GM12878 (cell line): ENCODE data around the gene TESK2. TPM values are rescaled to one million over a fixed set of nuclear protein-coding genes. Genes with fewer than 3 reads are reported as not detected.

Experiments used
- ATAC-seq: fragments of 200-7000 bp; cut with Tn5 transposase; 3 replicates; pipeline ENCODE4 v1.9.1; 2020; ENCODE audit warnings: mild to moderate bottlenecking, moderate library complexity
- BruUV-seq: library from RNA; stranded (reverse); fragments of 400-500 nt; replicated peaks from 2 replicates; lab custom pipeline; 2021; lab: Mats Ljungman, UMichigan
- CTCF ChIA-PET: fragments of 300-600 bp; sonication (Branson Sonifier 250); formaldehyde crosslinking; extraction: SDS; loops from one replicate; lab custom pipeline; 2021; ENCODE audit warnings: inconsistent platforms; lab: Yijun Ruan, JAX
- POLR2A ChIA-PET: fragments of 350-600 bp; formaldehyde crosslinking; extraction: SDS; loops from one replicate; lab custom pipeline; 2021; ENCODE audit warnings: inconsistent platforms; lab: Charles Lee
- RAD21 ChIA-PET: fragments of 300-600 bp; sonication (Branson Sonifier 250); formaldehyde crosslinking; loops from one replicate; lab custom pipeline; 2023; ENCODE audit warnings: antibody characterized with exemption; ENCODE audit not compliant: unreplicated experiment; lab: Charles Lee
- SMC1A ChIA-PET: fragments of 300-600 bp; sonication (Branson Sonifier 250); formaldehyde crosslinking; loops from one replicate; lab custom pipeline; 2023; ENCODE audit not compliant: unreplicated experiment, uncharacterized antibody; lab: Charles Lee
- DNase-seq: peaks from one replicate; pipeline ENCODE4 v3.0.0-alpha.2; 2011; ENCODE audit warnings: low read depth, low spot score
- FAIRE-seq: peaks from 3 replicates; lab custom pipeline; 2011; peaks lifted over from hg19 to GRCh38; lab: Jason Lieb, UNC
- H2AFZ ChIP-seq: 2 replicates; pipeline ENCODE4 v1.6.0; 2011; ENCODE audit warnings: low read depth, low read length, control low read depth; ENCODE audit not compliant: control insufficient read depth
- H3K27ac ChIP-seq: 2 replicates; pipeline ENCODE4 v1.5.1; 2011; ENCODE audit warnings: control low read depth; ENCODE audit not compliant: control insufficient read depth, insufficient read depth
- H3K27me3 ChIP-seq, 2 experiments: replicated peaks in 1 of 2; 2 replicates each; pipeline versions ENCODE4 v1.6.0 to v1.6.1; 2011; ENCODE audit warnings: low read length in 1 of 2; ENCODE audit not compliant: control insufficient read depth in 2 of 2, insufficient read depth in 2 of 2
- H3K36me3 ChIP-seq, 2 experiments: 2 replicates each; pipeline ENCODE4 v1.5.1; 2011; ENCODE audit warnings: low read length in 1 of 2; ENCODE audit not compliant: control insufficient read depth in 2 of 2, insufficient read depth in 2 of 2
- H3K4me1 ChIP-seq: 2 replicates; pipeline ENCODE4 v1.6.1; 2011; ENCODE audit warnings: mild to moderate bottlenecking, low read length, moderate library complexity, mixed read lengths; ENCODE audit not compliant: control insufficient read depth, insufficient read depth
- H3K4me2 ChIP-seq: 2 replicates; pipeline ENCODE4 v1.6.0; 2011; ENCODE audit warnings: control low read depth; ENCODE audit not compliant: control insufficient read depth, insufficient read depth
- H3K4me3 ChIP-seq: fragments of 200-600 bp; sonication (generic); 2 replicates; pipeline ENCODE4 v1.5.1; 2016
- H3K79me2 ChIP-seq: 2 replicates; pipeline ENCODE4 v1.6.0; 2011; ENCODE audit warnings: low read length; ENCODE audit not compliant: control insufficient read depth, insufficient read depth
- H3K9ac ChIP-seq: 2 replicates; pipeline ENCODE4 v1.8.0; 2011; ENCODE audit warnings: low read length, control low read depth, mixed read lengths; ENCODE audit not compliant: control insufficient read depth, insufficient read depth
- H3K9me3 ChIP-seq: replicated peaks from 3 replicates; pipeline ENCODE4 v1.5.1; 2011; ENCODE audit warnings: mild to moderate bottlenecking, low read length; ENCODE audit not compliant: control insufficient read depth, insufficient read depth
- H4K20me1 ChIP-seq: 2 replicates; pipeline ENCODE4 v1.6.0; 2011; ENCODE audit not compliant: control insufficient read depth, insufficient read depth
- CHD4 ChIP-seq: fragments of 200-600 bp; sonication (generic); IDR thresholded peaks from 2 replicates; pipeline ENCODE4 v1.6.1; 2016; ENCODE audit warnings: mild to moderate bottlenecking
- ETV6 ChIP-seq, 2 experiments: fragments of 450-650 bp in 1 of 2; IDR thresholded peaks in 1 of 2; conservative IDR thresholded peaks in 1 of 2; 2 replicates each; pipeline ENCODE4 v1.6.1; 2014; ENCODE audit warnings: antibody characterized with exemption in 1 of 2, borderline replicate concordance in 1 of 2, low read depth in 1 of 2, mild to moderate bottlenecking in 1 of 2, moderate library complexity in 1 of 2
- IRF3 ChIP-seq: fragments of 450-650 bp; IDR thresholded peaks from 2 replicates; pipeline ENCODE4 v1.6.1; 2014; ENCODE audit warnings: mild to moderate bottlenecking
- MYC ChIP-seq: IDR thresholded peaks from 2 replicates; pipeline ENCODE4 v1.6.1; 2011; ENCODE audit warnings: mild to moderate bottlenecking, low read length, moderate library complexity, inconsistent platforms; ENCODE audit not compliant: insufficient read depth, insufficient replicate concordance, insufficient read length, severe bottlenecking
- NFIC ChIP-seq: IDR thresholded peaks from 2 replicates; pipeline ENCODE4 v1.6.1; 2012; ENCODE audit warnings: low read depth, mild to moderate bottlenecking, inconsistent platforms, low read length, moderate library complexity
- POLR2AphosphoS5 ChIP-seq: IDR thresholded peaks from 2 replicates; pipeline ENCODE4 v1.6.1; 2011; ENCODE audit warnings: mild to moderate bottlenecking, low read length, inconsistent platforms
- WGBS: methylation state at CpG from one replicate; pipeline ENCODE4 v1.1.6; 2016; ENCODE audit warnings: low lambda C conversion rate; ENCODE audit not compliant: insufficient replicate concordance, insufficient coverage; ENCODE audit errors: missing lambda C conversion rate; 5-methylcytosine and 5-hydroxymethylcytosine counted together
- in situ Hi-C: fragments of 300-500 bp; cut with MboI; formaldehyde crosslinking; loops from 9 replicates; pipeline ENCODE4 v1.14.3; 2018; ENCODE audit warnings: mixed read lengths
- intact Hi-C: fragments of 100-400 bp; cut with micrococcal nuclease; formaldehyde crosslinking; loops from one replicate; pipeline ENCODE4 v1.14.2; 2022; ENCODE audit not compliant: unreplicated experiment
- polyA plus RNA-seq, 11 experiments: library from polyadenylated mRNA; depleted of rRNA in 4 of 11; unstranded in 6 of 11; stranded (reverse) in 5 of 11; fragments of >200 nt; fragmentation: Nextera tagmentation in 4 of 11; fragmentation: Illumina TruSeq in 1 of 11; extraction: Ambion mirVana in 4 of 11; extraction: Trizol in 1 of 11; gene quantifications; 1 replicate in 1 of 11; 2 replicates in 10 of 11; pipeline versions ENCODE4 v1.2.1 to v1.2.3, GENCODE V29; 2011 to 2016; ENCODE audit warnings: inconsistent platforms in 2 of 11, missing spikeins in 2 of 11, low read depth in 1 of 11
- total RNA-seq, 4 experiments: library from RNA; depleted of rRNA in 3 of 4; stranded (reverse); fragments of >200 nt in 3 of 4; fragmentation: Illumina TruSeq in 1 of 4; extraction: Trizol in 1 of 4; gene quantifications; 2 replicates each; pipeline versions ENCODE4 v1.2.1 to v1.2.3, GENCODE V29; 2013 to 2021
- TF ChIP-seq, protein P1 (sequence below): fragments of 450-650 bp; IDR thresholded peaks from 2 replicates; pipeline ENCODE4 v1.6.1; 2018; ENCODE audit warnings: borderline replicate concordance, mild to moderate bottlenecking; ENCODE audit not compliant: partially characterized antibody

TESK2 gene
- total and polyA plus RNA-seq, 10 of the 15 experiments (the other 5 are each of a cell fraction or from before 2014, with no cell fraction given): 2.2 to 10.0 (median 5.7) TPM

DNA sequence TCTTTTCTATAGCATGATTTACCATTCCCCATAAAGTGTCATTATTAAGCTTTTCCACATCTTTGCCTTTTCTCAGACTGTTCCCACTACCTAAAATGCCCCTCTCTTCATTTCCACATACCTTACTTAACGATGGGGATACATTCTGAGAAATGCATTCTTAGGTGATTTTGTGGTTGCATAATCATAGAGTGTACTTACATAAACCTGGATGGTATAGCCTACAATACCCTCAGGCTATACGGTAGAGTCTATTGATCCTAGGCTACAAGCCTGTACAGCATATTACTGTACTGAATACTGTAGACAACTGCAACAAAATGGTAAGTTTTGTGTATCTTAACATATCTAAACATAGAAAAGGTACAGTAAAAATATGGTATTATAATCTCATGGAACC, 95.9 kb downstream of the TESK2 start:
- no peak for ATAC-seq

More for the DNA sequence above, 95.9 kb downstream of the TESK2 start:
- H2AFZ ChIP-seq: no peak overlapping the region; the same call in 1 of the 2 replicates
- H3K4me1 ChIP-seq: peaks cover 22% of the 10 kb centered on the region
- no peaks in the 10 kb centered on the region for H3K36me3 ChIP-seq
- CTCF ChIA-PET: interaction anchor here (1.8 to 2.6 kb wide), 3 partner anchors 33 to 98 kb away, joined by 6 to 10 read pairs (median 7); no protein-coding TSS in a partner anchor
- no peaks in the 10 kb centered on the region for H3K79me2 ChIP-seq
- H3K4me2 ChIP-seq: no peak overlapping the region; the same call in 1 of the 2 replicates
- in situ Hi-C loops (no loop called here), intact Hi-C loops (no loop called here)
- RAD21 ChIA-PET: interaction anchor here (1.1 to 1.5 kb wide), 3 partner anchors 14 to 76 kb away, joined by 3 to 5 read pairs (median 4); no protein-coding TSS in a partner anchor
- no peak for TF ChIP-seq CHD4
- TF ChIP-seq ETV6 (conservative IDR thresholded peaks at IDR 0.05 in 1 of 2, IDR thresholded peaks at IDR 0.05 in 1 of 2; ENCODE audit: borderline replicate concordance in 1 of 2, low read depth in 1 of 2): no peak
- TF ChIP-seq NFIC: no peak
- TF ChIP-seq, protein P1, sequence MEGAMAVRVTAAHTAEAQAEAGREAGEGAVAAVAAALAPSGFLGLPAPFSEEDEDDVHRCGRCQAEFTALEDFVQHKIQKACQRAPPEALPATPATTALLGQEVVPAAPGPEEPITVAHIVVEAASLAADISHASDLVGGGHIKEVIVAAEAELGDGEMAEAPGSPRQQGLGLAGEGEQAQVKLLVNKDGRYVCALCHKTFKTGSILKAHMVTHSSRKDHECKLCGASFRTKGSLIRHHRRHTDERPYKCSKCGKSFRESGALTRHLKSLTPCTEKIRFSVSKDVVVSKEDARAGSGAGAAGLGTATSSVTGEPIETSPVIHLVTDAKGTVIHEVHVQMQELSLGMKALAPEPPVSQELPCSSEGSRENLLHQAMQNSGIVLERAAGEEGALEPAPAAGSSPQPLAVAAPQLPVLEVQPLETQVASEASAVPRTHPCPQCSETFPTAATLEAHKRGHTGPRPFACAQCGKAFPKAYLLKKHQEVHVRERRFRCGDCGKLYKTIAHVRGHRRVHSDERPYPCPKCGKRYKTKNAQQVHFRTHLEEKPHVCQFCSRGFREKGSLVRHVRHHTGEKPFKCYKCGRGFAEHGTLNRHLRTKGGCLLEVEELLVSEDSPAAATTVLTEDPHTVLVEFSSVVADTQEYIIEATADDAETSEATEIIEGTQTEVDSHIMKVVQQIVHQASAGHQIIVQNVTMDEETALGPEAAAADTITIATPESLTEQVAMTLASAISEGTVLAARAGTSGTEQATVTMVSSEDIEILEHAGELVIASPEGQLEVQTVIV: no peak
- no peak for TF ChIP-seq MYC
- no peak for TF ChIP-seq IRF3
- TF ChIP-seq POLR2AphosphoS5: no peak
- FAIRE-seq: no peak
- H3K9me3 ChIP-seq: no peaks in the 10 kb centered on the region
- POLR2A ChIA-PET: interaction anchor here (0.9 to 1.1 kb wide), 2 partner anchors 17 to 85 kb away, joined by 3 to 4 read pairs; no protein-coding TSS in a partner anchor
- WGBS: 78% methylated on average over 2 of the region's 2 CpGs
- H3K27ac ChIP-seq: peak overlapping the region; percentile 90
- H3K27me3 ChIP-seq: no peaks in the 10 kb centered on the region
- H3K9ac ChIP-seq: no peak overlapping the region
- SMC1A ChIA-PET: interaction anchor here (1.0 to 3.9 kb wide), 5 partner anchors 14 to 96 kb away, joined by 3 to 24 read pairs (median 4); partner anchors contain the start of gene TESK2
- no peaks in the 10 kb centered on the region for H4K20me1 ChIP-seq
- no TSS peak for BruUV-seq
- no peak for DNase-seq
- H3K4me3 ChIP-seq: no peak overlapping the region
